Neural cell (in vitro differentiated cells): ENCODE measurements around the gene DLG2. TPM values are rescaled to one million over a fixed set of nuclear protein-coding genes. Genes with fewer than 3 reads are reported as not detected.

ENCODE experiments used
- H2AFZ ChIP-seq: fragments of 200-600, 300-800 bp; sonication (generic), shearing (Covaris generic); 2 replicates; pipeline ENCODE4 v1.6.0; 2014; ENCODE audit warnings: low read depth, mild to moderate bottlenecking, antibody characterized with exemption, low read length, moderate library complexity
- H3F3A ChIP-seq: fragments of 200-600 bp; shearing (Covaris generic); 2 replicates; pipeline ENCODE4 v1.6.1; 2016; ENCODE audit warnings: mild to moderate bottlenecking, moderate library complexity, mixed read lengths, antibody characterized with exemption, low read length; ENCODE audit not compliant: insufficient read depth, poor library complexity, severe bottlenecking
- H3K27ac ChIP-seq: fragments of 200-600, 300-800 bp; sonication (generic), shearing (Covaris generic); 2 replicates; pipeline ENCODE4 v1.5.1; 2014; ENCODE audit warnings: mild to moderate bottlenecking, low read length, moderate library complexity
- H3K27me3 ChIP-seq: fragments of 300-800, 200-600 bp; sonication (generic), shearing (Covaris generic); 2 replicates; pipeline ENCODE4 v1.6.0; 2014; ENCODE audit warnings: mild to moderate bottlenecking, low read depth, low read length, moderate library complexity; ENCODE audit not compliant: insufficient read depth
- H3K36me3 ChIP-seq: fragments of 300-800, 200-600 bp; sonication (generic), shearing (Covaris generic); 2 replicates; pipeline ENCODE4 v1.5.1; 2014; ENCODE audit warnings: mild to moderate bottlenecking, antibody characterized with exemption, low read length, moderate library complexity; ENCODE audit not compliant: insufficient read depth
- H3K4me2 ChIP-seq: fragments of 300-800, 200-600 bp; sonication (generic), shearing (Covaris generic); 2 replicates; pipeline ENCODE4 v1.6.0; 2014; ENCODE audit warnings: mild to moderate bottlenecking, low read length
- H3K4me3 ChIP-seq: fragments of 300-800, 200-600 bp; sonication (generic), shearing (Covaris generic); 2 replicates; pipeline ENCODE4 v1.5.1; 2014; ENCODE audit warnings: mild to moderate bottlenecking, low read length, moderate library complexity
- H3K79me2 ChIP-seq: fragments of 200-600 bp; shearing (Covaris generic); replicated peaks from 2 replicates; pipeline ENCODE4 v1.6.0; 2014; ENCODE audit warnings: mild to moderate bottlenecking, low read length, moderate library complexity; ENCODE audit not compliant: insufficient read depth
- H3K9ac ChIP-seq: fragments of 300-800, 200-600 bp; sonication (generic), shearing (Covaris generic); 2 replicates; pipeline ENCODE4 v1.6.1; 2016; ENCODE audit warnings: mild to moderate bottlenecking, low read length, mixed read lengths
- H3K9me2 ChIP-seq: fragments of 200-600 bp; shearing (Covaris generic); 2 replicates; pipeline ENCODE4 v1.6.1; 2016; ENCODE audit warnings: mild to moderate bottlenecking, low read length, mixed read lengths; ENCODE audit not compliant: insufficient read depth
- H3K9me3 ChIP-seq: fragments of 200-600, 300-800 bp; sonication (generic), shearing (Covaris generic); 2 replicates; pipeline ENCODE4 v1.6.1; 2016; ENCODE audit warnings: mild to moderate bottlenecking, mixed run types, low read length, moderate library complexity, mixed read lengths
- H4K20me1 ChIP-seq: fragments of 200-600 bp; shearing (Covaris generic); 2 replicates; pipeline ENCODE4 v1.6.1; 2016; ENCODE audit warnings: mild to moderate bottlenecking, mixed run types; ENCODE audit not compliant: insufficient read depth
- CTCF ChIP-seq: fragments of 450-650 bp; IDR thresholded peaks from 2 replicates; pipeline ENCODE4 v1.5.1; 2014; ENCODE audit warnings: antibody characterized with exemption, mild to moderate bottlenecking, moderate library complexity; ENCODE audit not compliant: poor library complexity, severe bottlenecking
- EZH2 ChIP-seq: fragments of 200-600, 300-800 bp; shearing (Covaris generic), sonication (generic); IDR thresholded peaks from 2 replicates; pipeline ENCODE4 v1.6.1; 2014; ENCODE audit warnings: antibody characterized with exemption, low read length, borderline replicate concordance, mild to moderate bottlenecking; ENCODE audit not compliant: insufficient read depth, poor library complexity, severe bottlenecking
- MXI1 ChIP-seq: fragments of 450-650 bp; conservative IDR thresholded peaks from 2 replicates; pipeline ENCODE4 v1.6.1; 2014; ENCODE audit warnings: antibody characterized with exemption, mild to moderate bottlenecking; ENCODE audit not compliant: poor library complexity, severe bottlenecking
- POLR2AphosphoS5 ChIP-seq: IDR thresholded peaks from 2 replicates; pipeline ENCODE4 v1.6.1; 2012
- RAD21 ChIP-seq: fragments of 450-650 bp; conservative IDR thresholded peaks from 2 replicates; pipeline ENCODE4 v1.6.1; 2014; ENCODE audit warnings: antibody characterized with exemption, mild to moderate bottlenecking, moderate library complexity
- REST ChIP-seq: IDR thresholded peaks from 2 replicates; pipeline ENCODE4 v1.6.1; 2012; ENCODE audit warnings: borderline replicate concordance
- SMC3 ChIP-seq: fragments of 450-650 bp; conservative IDR thresholded peaks from 2 replicates; pipeline ENCODE4 v1.6.1; 2014; ENCODE audit warnings: antibody characterized with exemption, mild to moderate bottlenecking, moderate library complexity; ENCODE audit not compliant: poor library complexity
- TAF1 ChIP-seq: IDR thresholded peaks from 2 replicates; pipeline ENCODE4 v1.6.1; 2012; ENCODE audit warnings: low read depth
- polyA plus RNA-seq: library from polyadenylated mRNA; depleted of rRNA; stranded (reverse); fragments of >200 nt; gene quantifications from 2 replicates; pipeline ENCODE4 v1.2.3, GENCODE V29; 2014

The DLG2 gene
- polyA plus RNA-seq, 1 donor from 2014 or later = 179 TPM

- Histone ChIP-seq H3K9me2 (no peaks in the 10 kb centered on the region), H2AFZ (no peak overlapping the region), H3K4me2 (no peak overlapping the region), H4K20me1 (no peaks in the 10 kb centered on the region), H3K4me3 (no peak overlapping the region), H3K27me3 (no peaks in the 10 kb centered on the region), H3F3A (no peaks in the 10 kb centered on the region), H3K9me3 (no peaks in the 10 kb centered on the region), H3K9ac (no peak overlapping the region), H3K27ac (no peak overlapping the region), H3K79me2 (no peaks in the 10 kb centered on the region), H3K36me3 (no peaks in the 10 kb centered on the region)
- TF ChIP-seq POLR2AphosphoS5 = no peak
- TF ChIP-seq SMC3 = no peak
- TF ChIP-seq REST = no peak
- TF ChIP-seq EZH2 = no peak
Observed at GRCh38 chr11:83778596-83778995, 1848.5 kb downstream of the DLG2 start.

GRCh38 chr11:83773950-83774880 is 1852.9 kb downstream of the DLG2 start:
- H3K9me2 ChIP-seq = no peaks in the 10 kb centered on the region
- H3K36me3 ChIP-seq = no peaks in the 10 kb centered on the region
- no peaks in the 10 kb centered on the region for H3K79me2 ChIP-seq
- H3K27me3 ChIP-seq = no peaks in the 10 kb centered on the region
- H3K9ac ChIP-seq = no peak overlapping the region
- H2AFZ ChIP-seq = no peak overlapping the region
- TF ChIP-seq EZH2 (no peak), REST (peak; percentile 44)
- no peak overlapping the region for H3K27ac ChIP-seq
- H4K20me1 ChIP-seq = no peaks in the 10 kb centered on the region
- H3F3A ChIP-seq = peaks cover 3% of the 10 kb centered on the region
- no peak overlapping the region for H3K4me2 ChIP-seq
- no peaks in the 10 kb centered on the region for H3K9me3 ChIP-seq
- H3K4me3 ChIP-seq = no peak overlapping the region

GRCh38 chr11:83768489-83768888 is 1858.7 kb downstream of the DLG2 start:
- no peaks in the 10 kb centered on the region for H3K79me2 ChIP-seq
- TF ChIP-seq RAD21 (no peak), MXI1 (no peak), REST (no peak), EZH2 (no peak), TAF1 (no peak), CTCF (no peak), POLR2AphosphoS5 (no peak), SMC3 (no peak)

More at GRCh38 chr11:83768489-83768888, 1858.7 kb downstream of the DLG2 start:
- no peak overlapping the region for H3K9ac ChIP-seq
- H3F3A ChIP-seq = peaks cover 3% of the 10 kb centered on the region
- no peaks in the 10 kb centered on the region for H4K20me1 ChIP-seq
- H2AFZ ChIP-seq = no peak overlapping the region
- H3K4me2 ChIP-seq = no peak overlapping the region
- H3K9me3 ChIP-seq = no peaks in the 10 kb centered on the region
- H3K9me2 ChIP-seq = no peaks in the 10 kb centered on the region
- no peak overlapping the region for H3K4me3 ChIP-seq
- H3K27me3 ChIP-seq = no peaks in the 10 kb centered on the region
- H3K36me3 ChIP-seq = no peaks in the 10 kb centered on the region
- H3K27ac ChIP-seq = no peak overlapping the region
